GM19025 (cell line): ENCODE measurements around the gene ANO1.
"Not testable (repeated sequence)": the region's sequence is repeated elsewhere in the genome, so short reads cannot be mapped to it uniquely, and the experiment has no call there.

Experiments
- ATAC-seq: cut with Tn5 transposase; IDR thresholded peaks from one replicate; pipeline ENCODE4 v1.9.1; 2021; ENCODE audit warnings: mild to moderate bottlenecking, low read depth, moderate library complexity; ENCODE audit not compliant: unreplicated experiment

ANO1 gene

DNA sequence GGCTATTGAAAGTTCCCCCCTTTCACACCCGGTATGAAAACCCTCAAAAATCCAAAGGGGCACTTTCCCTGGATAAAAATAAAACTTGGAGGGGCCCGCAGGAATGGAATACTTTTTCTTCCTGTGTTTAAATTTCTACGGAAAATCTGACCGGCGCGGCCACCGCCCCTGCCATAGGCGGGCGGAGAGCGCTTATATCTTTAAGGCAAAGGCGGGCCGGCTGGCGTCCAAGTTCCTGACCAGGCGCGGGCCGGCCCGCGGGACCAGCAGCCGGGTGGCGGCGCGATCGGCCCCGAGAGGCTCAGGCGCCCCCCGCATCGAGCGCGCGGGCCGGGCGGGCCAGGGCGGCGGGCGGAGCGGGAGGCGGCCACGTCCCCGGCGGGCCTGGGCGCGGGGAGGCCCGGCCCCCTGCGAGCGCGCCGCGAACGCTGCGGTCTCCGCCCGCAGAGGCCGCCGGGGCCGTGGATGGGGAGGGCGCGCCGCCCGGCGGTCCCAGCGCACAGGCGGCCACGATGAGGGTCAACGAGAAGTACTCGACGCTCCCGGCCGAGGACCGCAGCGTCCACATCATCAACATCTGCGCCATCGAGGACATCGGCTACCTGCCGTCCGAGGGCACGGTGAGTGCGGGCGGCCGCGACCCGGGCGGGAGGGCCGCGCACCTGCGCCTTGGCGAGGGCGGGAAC lies at the start of gene ANO1:
Gene ANO1 (plus strand): TSS at position 223 of the 686 bp plus-strand sequence. CDS start 290 bp downstream, at position 513.
- no peak for ATAC-seq

DNA sequence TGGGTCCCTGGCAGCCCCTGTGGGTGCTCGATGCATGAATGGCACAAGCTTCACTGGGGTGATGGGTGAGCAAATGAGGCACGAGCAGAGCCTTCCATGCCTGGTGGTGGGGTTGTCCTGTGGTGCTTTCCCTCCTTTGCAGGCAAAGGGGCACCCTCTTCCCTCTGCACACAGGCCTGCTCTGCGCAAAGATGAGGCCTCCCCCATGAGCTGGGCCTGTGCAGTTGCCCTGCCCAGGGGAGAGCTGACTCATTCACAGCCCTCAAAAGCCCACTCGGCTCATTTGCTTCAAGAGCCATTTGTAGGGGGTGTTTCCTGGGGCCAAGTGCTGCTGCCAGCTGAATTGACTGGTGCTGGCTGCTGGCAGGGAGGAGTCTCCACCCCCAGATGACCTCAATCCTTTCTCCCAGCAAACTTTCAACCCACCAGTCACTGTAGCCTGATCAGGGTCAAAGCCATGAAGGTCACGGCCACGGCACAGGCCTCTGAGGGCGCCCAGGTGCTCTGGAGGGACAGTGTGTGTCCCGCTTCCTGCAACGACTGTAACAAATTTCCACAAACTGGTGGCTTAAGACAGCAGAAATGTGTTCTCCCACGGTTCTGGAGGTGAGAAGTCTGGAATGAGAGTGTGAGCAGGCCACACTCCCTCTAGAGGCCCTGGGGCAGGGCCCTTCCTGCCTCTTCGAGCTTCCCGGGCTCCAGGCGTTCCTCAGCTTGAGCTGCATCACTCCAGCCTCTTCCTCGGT lies 48.8 kb upstream of the ANO1 start:
- no peak for ATAC-seq

DNA sequence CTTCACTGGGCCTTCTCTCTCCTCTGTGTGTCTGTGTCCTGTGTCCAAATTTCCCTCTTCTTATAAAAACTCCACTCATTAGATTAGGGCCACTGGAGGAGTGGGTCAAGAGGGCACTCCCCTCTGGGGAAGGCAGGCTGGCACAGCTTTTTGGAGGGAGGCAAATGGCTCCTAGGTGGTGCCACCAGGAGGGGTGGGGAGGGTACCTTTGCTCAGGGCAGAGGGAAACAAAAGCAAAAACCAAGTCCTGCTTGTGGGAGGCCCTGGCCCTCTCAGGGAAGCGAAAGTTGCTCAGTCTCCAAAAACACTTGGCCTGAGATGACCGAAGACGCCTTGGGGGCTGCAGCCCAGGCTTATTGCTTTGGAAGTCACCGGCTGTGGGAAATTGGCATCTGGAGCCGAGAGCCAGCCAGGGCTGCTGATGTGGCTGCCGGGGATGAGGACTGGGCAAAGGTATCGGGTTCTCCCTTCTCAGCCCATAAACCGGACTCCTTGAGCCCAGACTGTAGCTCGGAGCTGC lies 48.2 kb upstream of the ANO1 start:
- ATAC-seq, result no peak

DNA sequence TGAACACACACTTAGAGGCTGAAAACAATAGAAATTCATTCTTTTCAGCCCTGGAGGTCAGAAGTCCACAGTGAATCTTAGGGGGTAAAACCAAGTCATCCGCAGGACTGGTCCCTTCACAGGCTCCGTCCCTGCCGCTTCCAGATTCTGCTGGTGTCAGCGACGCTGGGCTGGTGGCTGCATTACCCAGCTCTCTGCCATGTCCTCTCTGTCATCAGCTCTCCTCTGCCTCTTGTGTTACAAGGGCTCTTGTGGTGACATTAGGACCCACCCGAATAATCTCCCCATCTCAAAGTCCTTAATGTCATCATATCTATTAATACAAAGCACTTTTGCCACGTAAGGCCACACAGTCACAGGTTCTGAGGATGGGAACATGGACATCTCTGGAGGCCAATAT lies 47.7 kb upstream of the ANO1 start:
- no peak for ATAC-seq

DNA sequence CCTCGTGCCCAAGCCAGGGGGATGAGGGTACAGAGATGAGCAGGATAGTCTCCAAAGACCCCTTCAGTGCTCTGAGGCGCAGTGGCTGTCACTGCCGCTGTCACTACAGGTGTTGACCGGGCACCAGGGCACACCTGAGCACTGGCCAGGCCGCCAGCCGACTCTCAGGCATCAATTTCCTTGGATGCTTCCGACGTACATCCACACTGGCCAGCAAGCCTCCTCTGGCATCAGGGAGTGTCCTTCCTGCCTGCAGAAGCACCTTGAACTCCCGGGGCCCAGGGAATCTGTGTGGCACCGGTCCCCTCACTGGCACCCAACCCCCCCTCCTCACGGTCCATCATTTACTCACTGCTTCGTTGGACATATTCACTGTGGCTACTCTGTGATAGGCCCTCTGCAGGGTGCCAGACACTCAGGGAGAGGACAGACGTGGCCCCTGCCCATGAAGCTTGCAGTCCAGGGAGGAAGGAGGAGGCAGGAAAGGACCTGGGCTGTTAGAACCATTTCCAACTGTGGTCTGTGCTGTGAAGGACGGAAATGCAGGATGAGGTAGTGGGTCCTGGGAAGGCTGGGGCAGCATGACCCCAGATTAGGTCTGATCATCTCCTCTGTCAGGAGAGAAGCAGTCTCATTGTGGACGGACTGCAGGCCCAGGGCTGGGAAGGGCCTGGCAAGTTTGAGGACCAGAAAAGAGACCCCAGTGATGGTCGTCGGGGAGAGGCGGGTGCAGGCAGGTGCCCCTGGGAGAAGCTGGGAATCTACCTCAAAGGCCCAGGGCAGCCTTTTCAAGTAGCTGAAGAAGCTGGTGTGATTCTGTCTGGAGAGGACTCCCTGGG lies 46.3 kb upstream of the ANO1 start:
- no peak for ATAC-seq

DNA sequence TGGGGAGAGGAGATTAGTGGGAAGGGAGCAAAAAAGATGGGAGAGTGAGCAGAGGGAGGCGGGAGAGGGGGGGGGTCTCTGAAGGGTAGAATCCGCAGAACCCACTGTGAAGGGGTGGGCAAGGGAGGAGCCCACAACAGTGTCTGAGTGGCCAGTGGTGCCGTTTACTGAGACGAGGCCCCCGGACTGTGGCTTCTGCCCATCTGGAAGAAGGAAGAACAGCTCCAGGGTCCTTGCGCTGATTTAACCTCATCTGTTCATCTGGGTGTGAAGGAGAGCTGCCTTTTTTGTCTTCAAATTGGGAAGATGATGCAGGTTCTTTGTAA lies 45.7 kb upstream of the ANO1 start:
- no peak for ATAC-seq

DNA sequence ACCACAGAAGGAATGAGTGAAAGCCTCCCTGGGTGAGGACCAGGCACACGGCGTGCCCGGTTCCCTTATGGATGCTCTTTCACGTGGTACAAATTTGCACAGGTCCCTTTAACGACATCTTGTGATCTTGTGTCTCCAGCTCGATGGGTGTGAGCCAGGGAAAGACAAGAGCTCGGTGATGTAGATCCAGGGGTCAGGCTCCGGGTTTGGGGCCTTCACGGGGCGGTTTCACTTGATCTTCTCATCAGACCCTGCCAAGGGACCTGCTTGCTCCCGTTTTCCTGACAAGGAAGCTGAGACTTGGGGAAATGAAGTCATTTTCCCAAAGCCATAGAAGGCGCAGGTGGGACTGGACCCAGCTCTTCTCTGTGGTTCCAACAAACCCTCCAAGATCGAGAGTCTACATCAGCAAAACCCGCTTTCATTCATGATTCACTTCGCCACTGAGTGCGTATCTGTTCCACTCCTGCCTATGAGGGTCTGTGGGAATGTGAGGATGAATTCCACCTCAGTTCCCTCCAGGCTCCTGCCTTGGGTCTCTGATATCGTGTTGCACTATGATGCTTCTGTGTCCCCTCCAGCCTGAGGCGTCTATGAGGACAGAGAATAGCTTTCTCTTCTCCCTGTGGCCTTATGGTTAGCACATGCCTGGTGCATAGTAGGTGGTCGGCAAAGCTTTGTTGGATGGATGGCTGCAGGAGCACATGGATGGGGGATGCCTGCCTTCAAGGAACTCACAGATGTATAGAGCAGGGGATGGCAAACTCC lies 45.0 kb upstream of the ANO1 start:
- no peak for ATAC-seq

DNA sequence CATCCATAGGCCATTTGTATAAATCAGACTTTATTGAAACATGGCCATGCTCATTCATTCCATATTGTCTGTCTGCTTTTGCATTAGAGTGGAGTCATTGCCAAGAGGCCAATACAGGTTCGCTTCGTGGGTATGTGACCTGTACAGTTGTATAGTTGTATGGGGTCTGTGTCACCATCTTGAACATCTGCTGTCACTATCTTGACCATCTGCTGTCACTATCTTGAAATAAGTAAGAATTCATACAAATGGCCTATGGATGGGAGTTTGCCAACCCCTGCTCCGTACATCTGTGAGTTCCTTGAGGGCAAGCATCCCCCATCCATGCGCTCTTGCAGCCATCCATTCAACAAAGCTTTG lies 44.4 kb upstream of the ANO1 start:
- no peak for ATAC-seq

DNA sequence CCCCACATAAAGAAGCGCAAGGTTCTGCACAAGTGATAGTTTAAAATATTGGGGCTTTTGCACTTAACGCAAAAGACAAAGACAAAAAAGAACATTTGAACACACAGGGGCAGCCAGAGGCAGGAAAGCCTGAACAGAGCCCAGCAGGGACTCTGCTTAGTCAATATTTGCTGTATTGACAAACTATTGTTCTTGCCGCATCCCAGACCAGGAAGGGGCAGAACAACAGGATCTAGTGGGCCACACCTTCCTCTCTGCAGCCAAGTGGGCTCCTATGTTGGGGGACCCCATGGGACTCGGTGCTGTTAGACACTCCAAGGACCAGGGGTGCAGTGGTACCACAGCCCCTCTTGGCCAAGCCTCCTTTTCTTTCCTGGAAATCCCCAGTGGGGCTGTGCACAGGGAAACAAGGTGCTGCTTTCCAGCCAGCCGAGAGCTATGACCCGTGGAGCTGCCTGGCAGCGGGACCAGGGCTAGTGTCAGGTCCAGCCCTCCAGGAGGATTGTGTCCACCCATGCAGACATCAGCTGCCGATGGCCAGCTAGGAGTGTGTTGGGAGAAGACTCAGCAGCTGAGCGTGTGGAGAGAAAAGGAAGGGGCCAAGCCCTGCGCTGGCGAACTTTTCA lies 43.3 kb upstream of the ANO1 start:
- ATAC-seq, result no peak

DNA sequence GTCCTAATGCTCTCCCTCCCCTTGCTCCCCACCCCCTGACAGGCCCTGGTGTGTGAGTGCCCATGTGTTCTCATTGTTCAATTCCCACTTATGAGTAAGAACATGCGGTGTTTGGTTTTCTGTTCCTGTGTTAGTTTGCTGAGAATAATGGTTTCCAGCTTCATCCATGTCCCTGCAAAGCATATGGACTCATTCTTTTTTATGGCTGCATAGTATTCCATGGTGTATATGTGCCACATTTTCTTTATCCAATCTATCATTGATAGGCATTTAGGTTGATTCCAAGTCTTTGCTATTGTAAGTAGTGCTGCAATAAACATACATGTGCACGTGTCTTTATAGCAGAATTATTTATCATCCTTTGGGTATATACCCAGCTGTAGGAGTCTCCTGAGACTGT lies 42.5 kb upstream of the ANO1 start:
- not testable (repeated sequence) for ATAC-seq

DNA sequence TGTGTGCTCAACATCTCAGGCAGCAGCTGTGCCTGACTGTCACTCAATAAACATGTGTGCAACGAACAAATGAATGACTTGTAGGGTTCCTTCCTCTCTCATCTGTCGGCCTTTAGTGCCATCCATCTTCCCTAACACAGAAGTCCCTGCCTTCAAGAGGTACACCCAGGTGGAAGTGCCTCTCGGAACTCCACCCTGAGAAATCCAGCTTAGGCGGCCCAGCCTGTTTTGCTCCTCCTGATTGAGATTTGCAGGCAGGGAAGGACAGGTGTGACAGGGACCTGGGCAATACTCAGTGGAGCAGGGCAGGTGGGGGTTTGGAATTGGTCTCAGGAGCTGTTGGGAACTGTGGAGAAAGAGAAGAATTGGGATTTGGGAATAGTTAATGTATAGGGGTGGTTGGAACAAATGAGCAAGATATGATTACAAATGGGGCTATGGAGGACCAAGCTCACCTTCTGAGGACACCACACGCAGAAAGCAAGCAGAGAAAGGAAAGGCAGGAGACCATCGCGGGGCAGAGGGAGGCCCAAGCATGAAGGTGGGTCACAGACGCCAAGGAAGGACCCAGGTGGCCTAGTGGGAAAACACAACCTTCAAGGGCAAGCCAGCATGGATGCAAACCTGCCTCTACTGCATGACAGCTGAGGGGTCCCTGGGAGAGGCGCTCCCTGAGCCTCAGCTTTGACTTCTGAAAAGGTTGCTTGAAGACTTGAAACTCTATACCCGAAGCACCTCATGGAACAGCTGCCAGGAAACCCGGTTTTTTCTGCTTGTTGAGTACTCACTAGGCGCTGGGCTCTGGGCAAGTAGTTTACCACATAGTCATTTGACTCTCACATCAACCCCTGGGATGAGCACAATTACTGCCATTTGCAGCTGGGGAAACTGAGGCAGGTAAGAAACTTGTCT lies 40.9 kb upstream of the ANO1 start:
- no peak for ATAC-seq

DNA sequence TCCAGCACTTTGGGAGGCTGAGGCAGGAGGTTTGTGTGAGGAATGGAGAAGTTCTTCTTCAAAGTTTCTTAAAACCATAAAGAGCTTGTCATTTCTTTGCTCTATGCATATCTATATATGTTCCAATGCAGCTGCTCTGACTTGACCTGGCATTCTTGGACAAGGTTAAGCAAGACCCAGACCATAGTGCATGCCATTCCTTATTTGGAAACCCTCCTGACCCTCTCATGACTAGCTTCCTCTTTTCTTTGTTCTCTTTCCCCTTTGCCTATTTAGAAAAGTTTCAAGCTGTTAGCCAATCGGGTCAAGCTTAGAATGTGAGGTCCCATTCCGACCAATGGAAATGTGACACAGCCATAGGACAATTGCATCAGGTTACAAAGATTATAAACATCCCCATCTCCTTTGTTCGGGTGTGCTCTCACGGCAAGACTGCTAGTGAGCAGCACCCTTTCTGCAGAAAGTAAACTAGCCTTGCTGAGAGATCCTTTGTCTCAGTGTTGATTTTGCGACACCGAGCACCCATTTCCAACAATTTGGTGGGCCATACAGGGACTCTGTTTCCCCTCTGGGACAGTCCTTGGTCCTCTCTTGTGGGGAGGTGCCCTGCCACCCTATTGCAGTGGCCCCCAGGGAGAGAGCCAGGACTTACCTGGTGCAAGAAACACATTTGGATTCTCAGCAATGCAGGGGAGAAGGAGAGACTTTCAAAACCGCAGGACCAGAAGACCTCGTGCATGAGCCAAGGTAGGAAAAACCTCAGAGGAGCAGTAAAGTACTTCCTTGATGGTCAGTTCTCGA lies 39.9 kb upstream of the ANO1 start:
- ATAC-seq, result no peak

DNA sequence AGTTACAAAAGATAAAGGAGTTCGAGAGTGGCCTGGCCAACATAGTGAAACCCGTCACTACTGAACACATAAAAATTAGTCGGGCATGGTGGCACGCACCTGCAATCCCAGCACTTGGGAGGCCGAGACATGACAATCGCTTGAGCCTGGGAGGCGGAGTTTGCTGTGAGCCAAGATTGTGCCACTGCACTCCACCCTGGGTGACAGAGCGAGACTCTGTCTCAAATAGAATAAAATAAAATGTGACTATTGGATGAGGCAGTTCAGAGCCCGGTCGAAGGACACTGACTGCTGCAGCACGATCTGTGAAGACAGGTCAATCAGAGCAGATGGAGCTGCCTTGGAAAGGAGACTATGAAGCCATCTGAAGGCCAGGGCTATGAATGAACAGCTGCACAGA lies 37.7 kb upstream of the ANO1 start:
- ATAC-seq, result no peak

DNA sequence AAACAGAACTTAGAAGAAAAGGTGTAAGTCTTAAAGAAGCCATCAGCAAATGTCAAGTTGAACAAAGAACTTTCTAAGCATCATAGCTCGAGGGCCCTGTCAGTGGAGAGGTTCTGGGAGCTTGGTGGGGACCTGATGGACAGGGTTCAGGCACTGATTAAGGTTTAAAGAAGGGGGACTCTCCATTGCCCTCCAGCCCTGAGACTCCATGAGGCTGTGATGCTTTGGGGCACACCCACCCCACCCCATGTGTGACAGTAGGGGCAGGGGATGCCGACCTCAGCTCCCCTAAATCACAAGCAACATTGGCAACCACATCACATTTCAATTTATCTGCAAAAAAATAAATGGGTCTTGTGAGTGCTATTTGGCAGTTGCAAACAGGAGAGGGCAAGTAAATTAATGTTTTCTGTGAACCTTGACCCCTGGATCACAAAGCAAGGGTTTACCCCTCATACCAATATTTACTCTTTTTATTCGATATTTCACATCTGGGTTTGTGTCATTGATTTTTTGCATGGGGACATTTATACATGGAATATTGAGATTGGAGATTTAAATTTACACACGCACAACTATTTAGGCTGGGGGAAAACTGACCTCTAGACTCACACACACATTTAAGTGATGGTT lies 37.1 kb upstream of the ANO1 start:
- no peak for ATAC-seq

DNA sequence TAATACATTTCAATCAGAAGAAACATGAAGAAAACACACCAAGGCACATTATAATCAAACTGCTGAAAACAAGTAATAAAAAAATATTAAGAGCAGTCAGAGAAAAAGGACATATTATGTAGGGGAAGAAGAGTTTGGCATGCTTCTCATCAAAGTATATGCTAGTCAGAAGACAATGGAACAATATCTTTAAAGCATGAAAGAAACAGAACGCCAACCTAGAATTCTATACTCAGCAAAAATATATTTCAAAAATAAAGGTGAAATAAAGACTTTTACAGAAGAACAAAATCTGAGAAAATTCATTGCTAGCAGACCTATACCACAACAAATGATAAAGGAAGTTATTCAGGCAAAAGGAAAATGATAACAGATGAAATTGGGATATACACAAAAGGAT lies 34.6 kb upstream of the ANO1 start:
- ATAC-seq, result no peak

DNA sequence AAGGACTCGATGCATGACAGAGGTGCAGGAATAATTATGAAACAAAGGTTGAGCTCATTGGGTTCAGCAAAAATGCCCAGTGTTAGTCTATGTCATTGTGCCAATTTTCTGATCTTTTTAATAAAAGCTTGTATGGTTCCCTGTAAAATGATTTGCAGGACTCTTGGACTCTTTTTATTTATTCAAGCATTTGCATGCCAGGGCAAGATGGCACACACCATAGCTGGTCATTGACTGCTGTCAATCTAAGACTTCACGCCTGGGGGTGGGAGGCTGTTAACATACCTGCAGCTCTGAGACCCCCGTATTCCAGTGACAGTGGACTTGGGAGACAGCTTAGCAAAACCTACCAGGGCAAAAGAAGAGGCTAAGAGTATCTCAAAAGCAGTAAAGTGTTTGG lies 32.0 kb upstream of the ANO1 start:
- no peak for ATAC-seq

DNA sequence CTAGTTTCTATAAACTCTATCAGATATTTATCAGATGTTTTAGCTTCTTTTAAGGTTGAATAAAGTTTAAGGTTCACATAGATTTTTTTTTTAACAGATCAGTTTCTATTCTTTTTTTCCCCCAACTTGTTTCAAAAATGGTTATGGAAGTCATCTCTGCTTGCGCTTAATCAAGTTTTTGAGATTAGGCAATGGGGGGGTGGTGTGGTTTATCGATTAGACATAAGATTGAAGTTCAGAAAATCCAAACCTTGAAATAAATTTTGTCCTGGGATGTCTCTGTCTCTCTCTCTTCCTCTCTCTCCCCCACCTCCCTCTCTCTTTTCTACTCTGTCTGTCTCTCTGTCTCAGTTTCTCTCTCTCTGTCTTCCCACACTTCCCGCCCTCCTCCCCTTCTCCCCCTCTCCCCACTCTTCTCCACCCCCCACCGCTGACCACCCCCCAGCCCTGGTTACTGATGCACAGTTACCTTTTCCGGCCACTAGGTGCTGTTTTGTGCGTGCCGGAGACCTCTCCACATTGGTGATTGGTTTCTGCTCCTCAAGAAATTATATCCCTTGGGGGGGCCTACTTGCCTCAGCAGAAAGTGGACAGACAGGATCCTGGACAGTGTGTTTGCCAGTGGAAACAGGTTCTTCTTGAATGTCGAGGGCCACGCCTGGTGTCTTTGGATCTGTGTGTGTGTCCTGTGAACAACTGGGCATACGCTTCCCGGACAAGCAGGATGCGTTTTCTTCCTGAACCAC lies 29.7 kb upstream of the ANO1 start:
- ATAC-seq, result no peak
